Activated CD8-positive, alpha-beta T cell treated with anti-CD3 and anti-CD28 coated beads for 36 hours (primary cell): ENCODE results near the gene LRRC3B. TPM values are rescaled to one million over a fixed set of nuclear protein-coding genes. Genes with fewer than 3 reads are reported as not detected.

Experiments
- ATAC-seq: fragments of 200-7000 bp; cut with Tn5 transposase; one replicate; pipeline ENCODE4 v1.10.0; 2021; ENCODE audit warnings: mild to moderate bottlenecking, moderate library complexity
- CTCF ChIA-PET: fragments of 350-600 bp; sonication (Branson Sonifier 250); formaldehyde crosslinking; loops from one replicate; lab custom pipeline; 2021; ENCODE audit warnings: antibody characterized with exemption; lab: Charles Lee
- POLR2A ChIA-PET: fragments of 350-600 bp; sonication (Branson Sonifier 250); formaldehyde crosslinking; loops from one replicate; lab custom pipeline; 2021; ENCODE audit warnings: antibody characterized with exemption; lab: Charles Lee
- DNase-seq: peaks from one replicate; pipeline ENCODE4 v3.0.0-alpha.2; 2020
- H3K27ac Mint-ChIP-seq: one replicate; pipeline ENCODE4 v1.8.0; 2021; ENCODE audit warnings: mild to moderate bottlenecking, mixed read lengths
- H3K27me3 Mint-ChIP-seq: one replicate; pipeline ENCODE4 v1.8.0; 2021; ENCODE audit warnings: mixed read lengths
- H3K36me3 Mint-ChIP-seq: one replicate; pipeline ENCODE4 v1.8.0; 2021; ENCODE audit warnings: low read depth, mixed read lengths
- H3K4me1 Mint-ChIP-seq: one replicate; pipeline ENCODE4 v1.8.0; 2021; ENCODE audit warnings: low read depth, mixed read lengths
- H3K4me3 Mint-ChIP-seq: one replicate; pipeline ENCODE4 v1.8.0; 2021; ENCODE audit warnings: mild to moderate bottlenecking, moderate library complexity, mixed read lengths
- H3K9me3 Mint-ChIP-seq: one replicate; pipeline ENCODE4 v1.8.0; 2021; ENCODE audit warnings: mixed read lengths
- intact Hi-C: fragments of 100-400 bp; cut with micrococcal nuclease; formaldehyde crosslinking; loops from one replicate; pipeline ENCODE4 v1.10.0; 2022
- total RNA-seq, 2 experiments: library from RNA; stranded (reverse); gene quantifications; one replicate each; pipeline ENCODE4 v1.2.3, GENCODE V29; 2021
- TF ChIP-seq, protein P1 (sequence below): fragments of 200-600 bp; IDR thresholded peaks from one replicate; pipeline ENCODE4 v1.8.0; 2022; ENCODE audit warnings: antibody characterized with exemption, mild to moderate bottlenecking

Gene LRRC3B
- total RNA-seq, 2 experiments from 2014 or later: not detected

DNA sequence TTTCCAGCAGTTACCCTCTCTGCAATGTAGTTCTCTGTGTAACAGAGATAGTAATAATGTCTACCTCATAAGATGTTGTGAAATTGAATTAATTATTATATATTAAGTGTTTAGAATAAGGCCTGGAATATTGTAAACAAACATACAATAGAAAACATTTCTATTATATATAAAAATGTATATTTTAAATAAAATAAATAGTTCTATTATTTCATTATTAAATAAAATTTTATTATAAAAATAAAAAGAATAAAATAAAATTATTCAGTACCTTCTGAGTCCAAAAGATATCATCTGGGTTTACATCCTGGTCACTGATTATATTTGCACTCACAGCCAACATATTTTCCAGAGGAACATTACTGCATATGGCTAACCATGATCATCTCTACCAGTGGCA, 135.4 kb downstream of the LRRC3B start:
- Mint-ChIP-seq H3K36me3 (no peaks in the 10 kb centered on the region), H3K27me3 (no peaks in the 10 kb centered on the region), H3K9me3 (peaks cover 3% of the 10 kb centered on the region), H3K4me1 (no peaks in the 10 kb centered on the region), H3K27ac (no peak overlapping the region), H3K4me3 (no peak overlapping the region)
- TF ChIP-seq, protein P1, sequence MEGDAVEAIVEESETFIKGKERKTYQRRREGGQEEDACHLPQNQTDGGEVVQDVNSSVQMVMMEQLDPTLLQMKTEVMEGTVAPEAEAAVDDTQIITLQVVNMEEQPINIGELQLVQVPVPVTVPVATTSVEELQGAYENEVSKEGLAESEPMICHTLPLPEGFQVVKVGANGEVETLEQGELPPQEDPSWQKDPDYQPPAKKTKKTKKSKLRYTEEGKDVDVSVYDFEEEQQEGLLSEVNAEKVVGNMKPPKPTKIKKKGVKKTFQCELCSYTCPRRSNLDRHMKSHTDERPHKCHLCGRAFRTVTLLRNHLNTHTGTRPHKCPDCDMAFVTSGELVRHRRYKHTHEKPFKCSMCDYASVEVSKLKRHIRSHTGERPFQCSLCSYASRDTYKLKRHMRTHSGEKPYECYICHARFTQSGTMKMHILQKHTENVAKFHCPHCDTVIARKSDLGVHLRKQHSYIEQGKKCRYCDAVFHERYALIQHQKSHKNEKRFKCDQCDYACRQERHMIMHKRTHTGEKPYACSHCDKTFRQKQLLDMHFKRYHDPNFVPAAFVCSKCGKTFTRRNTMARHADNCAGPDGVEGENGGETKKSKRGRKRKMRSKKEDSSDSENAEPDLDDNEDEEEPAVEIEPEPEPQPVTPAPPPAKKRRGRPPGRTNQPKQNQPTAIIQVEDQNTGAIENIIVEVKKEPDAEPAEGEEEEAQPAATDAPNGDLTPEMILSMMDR: no peak
- intact Hi-C loops: no loop called here
- DNase-seq: no peak
- ATAC-seq: no peak
- ChIA-PET CTCF (no interaction called here), POLR2A (no interaction called here)
